ENCODE data around the gene EEF1A1. TPM values are rescaled to one million over a fixed set of nuclear protein-coding genes. Genes with fewer than 3 reads are reported as not detected.

The EEF1A1 gene
- total and polyA plus RNA-seq, 2 of the 4 experiments (the other 2 are of a cell fraction), result 14,757 to 30,152 TPM

- ChIA-PET CTCF (interaction anchor here (1.7 kb wide), 1 partner anchor 90 kb away, joined by 3 read pairs; no protein-coding TSS in a partner anchor), POLR2A (ENCODE audit: unreplicated experiment) (interaction anchor here (0.5 to 3.2 kb wide), 10 partner anchors 8 to 133 kb away, joined by 3 to 35 read pairs (median 5); partner anchors contain the start of gene SLC17A5)
- Histone ChIP-seq H2AFZ (replicated peaks; ENCODE audit: low read length, poor library complexity) (peak overlapping the region; percentile 88), H4K91ac (ENCODE audit: insufficient read depth, low read depth, low read length) (peak overlapping the region; percentile 89), H3K4me3 (ENCODE audit: insufficient read depth, low read depth, low read length) (peak overlapping the region; percentile 66), H2BK20ac (ENCODE audit: low read depth, low read length) (peak overlapping the region; percentile 7), H3K79me1 (ENCODE audit: low read depth in 1 of 2, low read length in 2 of 2) (peaks cover 12 to 26% of the 10 kb centered on the region in 2 experiments; a peak in 2 of 4 replicates), H3K27me3 (ENCODE audit: control insufficient read depth, insufficient read depth, low read length) (no peaks in the 10 kb centered on the region), H3K9me1 (ENCODE audit: insufficient read depth, low read length) (peaks cover 1% of the 10 kb centered on the region; the same call in 1 of the 2 replicates), H2AK9ac (replicated peaks; ENCODE audit: low read depth, low read length, poor library complexity) (peak overlapping the region; percentile 97), H3K4me2 (ENCODE audit: low read depth, low read length) (peak overlapping the region; percentile 84), H3K27ac (ENCODE audit: insufficient read depth, low read length) (peak overlapping the region; percentile 97), H4K20me1 (ENCODE audit: insufficient read depth, low read length) (peaks cover 42% of the 10 kb centered on the region), H3K9ac (ENCODE audit: low read depth, low read length) (peak overlapping the region; percentile 97), H2BK120ac (ENCODE audit: low read depth, low read length) (peak overlapping the region; percentile 79), H3K14ac (replicated peaks; ENCODE audit: low read depth, low read length) (peak overlapping the region; percentile 92), H3K4me1 (ENCODE audit: control insufficient read depth, insufficient read depth, low read length) (peaks cover 12% of the 10 kb centered on the region), H3K9me3 (ENCODE audit: control insufficient read depth, insufficient read depth, low read length) (no peaks in the 10 kb centered on the region), H2BK15ac (ENCODE audit: low read depth, low read length) (peak overlapping the region; percentile 75; the same call in 2 of the 3 replicates), H4K5ac (ENCODE audit: low read depth, low read length) (peak overlapping the region; percentile 81), H2AK5ac (ENCODE audit: low read depth, low read length) (peak overlapping the region; percentile 91), H4K8ac (ENCODE audit: low read depth in 2 of 2, low read length in 2 of 2) (peak overlapping the region; percentile 84 to 95), H3K36me3 (ENCODE audit: control insufficient read depth, insufficient read depth, low read length) (peaks cover 34% of the 10 kb centered on the region), H3K4ac (ENCODE audit: low read depth, low read length) (peak overlapping the region; percentile 93), H3K56ac (ENCODE audit: extremely low read depth, insufficient read depth, low read length) (peak overlapping the region; percentile 92), H3K18ac (ENCODE audit: low read depth, low read length) (peak overlapping the region; percentile 95), H2BK5ac (ENCODE audit: low read depth, low read length, poor library complexity, severe bottlenecking) (peak overlapping the region; percentile 98), H3K23ac (ENCODE audit: low read depth, low read length) (peak overlapping the region; percentile 88)
- ATAC-seq (ENCODE audit: low read depth) (peak; percentile 58), DNase-seq (peak; percentile 91)
- TF ChIP-seq POLR2A (IDR thresholded peaks at IDR 0.05; ENCODE audit: low read depth, low read length), result peak; percentile 56
- TF ChIP-seq USF2 (IDR thresholded peaks at IDR 0.05; ENCODE audit: low read depth, low read length), result no peak
- no peak for TF ChIP-seq RFX5 (IDR thresholded peaks at IDR 0.05; ENCODE audit: low read depth, low read length)
- no peak; the same call in 1 of the 2 replicates for TF ChIP-seq MAZ (IDR thresholded peaks at IDR 0.05; ENCODE audit: borderline replicate concordance, low read depth, low read length)
- dilution Hi-C loops (cut with HindIII; ENCODE audit: low sequenced_read_pairs, unreplicated experiment) (no loop called here), in situ Hi-C loops (cut with MboI; ENCODE audit: low sequenced_read_pairs) (loop anchor here (5.0 kb wide), 1 partner anchor 61 kb away; no protein-coding TSS in a partner anchor), intact Hi-C loops (cut with micrococcal nuclease) (loop anchor here (1.0 to 2.0 kb wide), 3 partner anchors 59 to 131 kb away; partner anchors contain the start of gene SLC17A5)
- 6% methylated on average over 13 of the region's 36 CpGs; no CpG with 5 or more reads in 1 of the 2 experiments for WGBS, 2 experiments (ENCODE audit: extremely low coverage in 2 of 2, insufficient read length in 1 of 2)
- BruUV-seq (replicated peaks), result TSS peak; percentile 88
Measured at GRCh38 chr6:73521351-73521985, 636 bp upstream of the EEF1A1 start.

All from IMR-90 (cell line).